Placental pericyte (primary cell): Measurements from ENCODE around the gene ZNF680. TPM values are rescaled to one million over a fixed set of nuclear protein-coding genes. Genes with fewer than 3 reads are reported as not detected.

Experiments used
- total RNA-seq: library from RNA; depleted of rRNA; stranded (reverse); fragments of >200 nt; gene quantifications from 2 replicates; pipeline ENCODE4 v1.2.3, GENCODE V29; 2012

Gene ZNF680
- 2.0 and 10.3 TPM in 2 replicates for total RNA-seq

DNA sequence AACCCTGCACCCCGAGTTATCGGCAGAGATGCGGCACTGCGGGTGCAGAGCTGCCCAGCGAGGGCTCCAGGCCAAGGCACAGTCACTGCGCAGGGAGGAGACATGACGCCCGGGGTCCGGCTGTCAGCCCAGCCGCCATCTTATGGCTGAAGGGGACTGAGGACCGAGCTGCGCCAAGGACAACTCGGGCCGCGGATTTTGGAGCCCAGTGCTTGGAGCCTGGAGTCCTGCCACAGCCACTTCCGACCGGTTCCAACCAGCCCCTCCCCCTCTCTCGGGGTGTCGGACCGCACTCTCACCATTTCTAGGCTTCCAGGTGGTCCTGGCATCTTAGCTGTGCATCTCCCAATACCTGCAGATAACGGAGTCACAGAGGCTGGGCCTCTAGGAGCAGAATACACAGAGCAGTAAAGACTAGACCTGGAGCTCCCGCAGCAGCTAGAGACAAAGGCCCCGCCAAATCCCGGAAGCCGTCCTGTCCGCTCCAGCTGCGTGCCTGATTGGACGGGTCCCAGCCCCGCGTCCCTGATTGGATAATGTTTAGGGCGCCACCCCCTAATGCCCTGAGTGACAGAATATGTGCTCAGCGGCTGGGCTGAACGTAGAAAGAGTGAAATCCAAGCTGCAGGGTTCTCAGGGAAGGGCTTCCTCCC is at the start of gene ZNF680:
Gene ZNF680 (minus strand): TSS at position 446 of the 653 bp plus-strand sequence. CDS start 117 bp downstream, at position 329.

Other genes with a start within 250 kb of the ZNF680 start
- gene ZNF736, start 249.1 kb downstream of the ZNF680 start, total RNA-seq, result 6.6 and 8.9 TPM in 2 replicates
- 0.66 and 3.4 TPM in 2 replicates for gene ZNF107, start 103.1 kb upstream of the ZNF680 start, total RNA-seq
- gene ZNF138, start 231.4 kb upstream of the ZNF680 start, total RNA-seq, result 1.8 and 5.2 TPM in 2 replicates